Kidney (tissue), 14 donors: Measurements from ENCODE around the gene ST6GALNAC6. TPM values are rescaled to one million over a fixed set of nuclear protein-coding genes. Genes with fewer than 3 reads are reported as not detected.
A peak's percentile ranks its signal among the peaks of the same experiment; 100 is the strongest.

ENCODE experiments used
- DNase-seq, 5 donors: peaks; one replicate each; pipeline ENCODE4 v3.0.0-alpha.2; 2013 to 2020
- FAIRE-seq: peaks from 2 replicates; lab custom pipeline; 2012; peaks lifted over from hg19 to GRCh38; lab: Jason Lieb, UNC
- H3K27ac ChIP-seq, 2 donors: one replicate each; pipeline ENCODE4 v1.7.0; 2013; ENCODE audit warnings: low read depth in 2 of 2, low read length in 2 of 2, inconsistent platforms in 1 of 2
- H3K27me3 ChIP-seq: one replicate; pipeline ENCODE4 v1.7.1; 2013; ENCODE audit warnings: low read length, inconsistent platforms; ENCODE audit not compliant: control insufficient read depth, insufficient read depth
- H3K36me3 ChIP-seq, 3 donors: one replicate each; pipeline versions ENCODE4 v1.7.0 to v1.7.1; 2013; ENCODE audit warnings: low read length in 3 of 3, control low read depth in 1 of 3, inconsistent platforms in 1 of 3; ENCODE audit not compliant: insufficient read depth in 3 of 3, control insufficient read depth in 2 of 3
- H3K4me1 ChIP-seq, 3 donors: one replicate each; pipeline versions ENCODE4 v1.7.0 to v1.7.1; 2013; ENCODE audit warnings: low read length in 3 of 3, inconsistent platforms in 1 of 3, low read depth in 1 of 3; ENCODE audit not compliant: control insufficient read depth in 2 of 3, insufficient read depth in 2 of 3
- H3K4me3 ChIP-seq, 3 donors: one replicate each; pipeline versions ENCODE4 v1.7.0 to v1.8.1; 2013; ENCODE audit warnings: low read length in 3 of 3, control low read depth in 1 of 3, inconsistent platforms in 1 of 3
- H3K9ac ChIP-seq, 3 donors: one replicate each; pipeline versions ENCODE4 v1.7.0 to v1.7.1; 2013; ENCODE audit warnings: low read length in 3 of 3, control low read depth in 1 of 3, inconsistent platforms in 1 of 3
- H3K9me3 ChIP-seq, 3 donors: one replicate each; pipeline versions ENCODE4 v1.7.0 to v1.7.1; 2013; ENCODE audit warnings: low read length in 3 of 3, control low read depth in 1 of 3, inconsistent platforms in 1 of 3; ENCODE audit not compliant: control insufficient read depth in 2 of 3, insufficient read depth in 1 of 3
- CTCF ChIP-seq: IDR thresholded peaks from 3 replicates; pipeline ENCODE4 v1.5.1; 2012; ENCODE audit warnings: mild to moderate bottlenecking, moderate library complexity, borderline replicate concordance; ENCODE audit not compliant: insufficient read depth; ENCODE audit errors: extremely low read depth
- intact Hi-C: fragments of 100-400 bp; cut with DNase I; formaldehyde crosslinking; loops from one replicate; pipeline ENCODE4 v1.11.1; 2022
- polyA plus RNA-seq: library from polyadenylated mRNA; stranded (reverse); fragments of 350-450 nt; fragmentation: Illumina TruSeq; extraction: RNeasy Lipid Tissue Mini Kit (QIAGEN cat#74804); gene quantifications from one replicate; pipeline ENCODE4 v1.2.3, GENCODE V29; 2014; ENCODE audit warnings: low read depth, low replicate concordance; ENCODE audit not compliant: insufficient read depth
- total RNA-seq: library from RNA; stranded (reverse); fragmentation: NEBNext Ultra II Directional; extraction: Animal tissue kit (Norgen Biotek cat#: 25700); gene quantifications from one replicate; pipeline ENCODE4 v1.2.1, GENCODE V29; 2021
- donor health status: control.
- donor health status: control.
- donor health status: control.
- donor health status: control.
- donor health status: control.
- donor health status: DM: yes; HTN: yes; CAD: no.
- donor health status: Normal renal cell carcinoma (clear cell type).

The ST6GALNAC6 gene
- total and polyA plus RNA-seq, 2 donors from 2014 or later: 74.6 to 75.0 TPM

GRCh38 chr9:127905004-127905728, 5.8 kb upstream of the ST6GALNAC6 start:
- peak overlapping the region in 2 of 3 donors; percentile 19 to 67 for H3K9ac ChIP-seq
- no peak overlapping the region for H3K4me3 ChIP-seq
- intact Hi-C loops: no loop called here
- H3K36me3 ChIP-seq: no peaks in the 10 kb centered on the region
- H3K4me1 ChIP-seq: peaks cover 4 to 31% (median 31%) of the 10 kb centered on the region in 3 donors
- no peak for TF ChIP-seq CTCF
- no peaks in the 10 kb centered on the region for H3K9me3 ChIP-seq
- DNase-seq (peak in 1 of 5 donors; percentile 50), FAIRE-seq (no peak)
- H3K27ac ChIP-seq: peak overlapping the region; percentile 80 to 85
- no peaks in the 10 kb centered on the region for H3K27me3 ChIP-seq

GRCh38 chr9:127904561-127905003, 5.2 kb upstream of the ST6GALNAC6 start:
- peak overlapping the region in 2 of 3 donors; percentile 19 to 67 for H3K9ac ChIP-seq
- H3K36me3 ChIP-seq: no peaks in the 10 kb centered on the region
- peaks cover 4 to 36% (median 34%) of the 10 kb centered on the region in 3 donors for H3K4me1 ChIP-seq
- peak overlapping the region; percentile 80 to 85 for H3K27ac ChIP-seq
- DNase-seq (peak; percentile 70 to 94 (median 79)), FAIRE-seq (no peak)
- H3K4me3 ChIP-seq: no peak overlapping the region
- no peak for TF ChIP-seq CTCF
- intact Hi-C loops: no loop called here
- no peaks in the 10 kb centered on the region for H3K9me3 ChIP-seq
- no peaks in the 10 kb centered on the region for H3K27me3 ChIP-seq

- H3K36me3 ChIP-seq: no peaks in the 10 kb centered on the region
- FAIRE-seq (no peak), DNase-seq (peak; percentile 70 to 96 (median 86))
- no peaks in the 10 kb centered on the region for H3K9me3 ChIP-seq
- intact Hi-C loops: no loop called here
- no peak overlapping the region for H3K4me3 ChIP-seq
- TF ChIP-seq CTCF: no peak
- H3K9ac ChIP-seq: peak overlapping the region in 1 of 3 donors; percentile 67
- peak overlapping the region; percentile 80 to 85 for H3K27ac ChIP-seq
- peaks cover 4 to 36% (median 34%) of the 10 kb centered on the region in 3 donors for H3K4me1 ChIP-seq
- no peaks in the 10 kb centered on the region for H3K27me3 ChIP-seq
Measured at GRCh38 chr9:127903557-127904475, 4.4 kb upstream of the ST6GALNAC6 start.
